ENCODE data around the gene KLLN.
A peak's percentile ranks its signal among the peaks of the same experiment; 100 is the strongest.
"Not testable (repeated sequence)": the region's sequence is repeated elsewhere in the genome, so short reads cannot be mapped to it uniquely, and the experiment has no call there.

Gene KLLN

DNA sequence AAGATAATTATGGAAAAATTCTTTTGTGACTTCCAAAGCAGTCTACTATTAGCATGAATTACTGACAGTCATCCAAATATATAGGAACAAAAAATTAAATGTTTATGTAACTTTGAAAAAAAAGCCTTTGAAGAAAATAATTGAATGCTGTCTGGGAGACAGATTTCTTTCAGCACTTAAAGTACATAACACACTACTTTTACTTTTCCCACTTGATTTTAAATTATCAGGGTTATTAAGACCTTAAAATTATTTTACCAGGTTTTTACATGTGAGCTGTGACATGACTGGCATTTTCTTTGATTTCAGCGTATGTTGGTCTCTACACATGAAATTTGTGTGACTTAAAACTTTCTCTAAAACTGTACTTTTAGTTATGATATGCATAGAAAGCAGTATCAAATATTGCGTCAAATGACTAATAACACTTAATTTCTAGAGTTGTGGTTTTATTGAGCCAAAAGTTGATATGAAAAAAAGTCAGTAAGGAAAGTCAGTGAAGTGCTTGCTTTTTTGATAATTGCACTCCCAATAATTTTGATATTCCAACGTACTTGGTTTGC is 3.2 kb upstream of the KLLN start:
- no peak for DNase-seq (ENCODE audit: low read depth)

- no peak for DNase-seq (ENCODE audit: low read depth)
Measured at GRCh38 chr10:87865241-87865881, 2.0 kb upstream of the KLLN start.

DNA sequence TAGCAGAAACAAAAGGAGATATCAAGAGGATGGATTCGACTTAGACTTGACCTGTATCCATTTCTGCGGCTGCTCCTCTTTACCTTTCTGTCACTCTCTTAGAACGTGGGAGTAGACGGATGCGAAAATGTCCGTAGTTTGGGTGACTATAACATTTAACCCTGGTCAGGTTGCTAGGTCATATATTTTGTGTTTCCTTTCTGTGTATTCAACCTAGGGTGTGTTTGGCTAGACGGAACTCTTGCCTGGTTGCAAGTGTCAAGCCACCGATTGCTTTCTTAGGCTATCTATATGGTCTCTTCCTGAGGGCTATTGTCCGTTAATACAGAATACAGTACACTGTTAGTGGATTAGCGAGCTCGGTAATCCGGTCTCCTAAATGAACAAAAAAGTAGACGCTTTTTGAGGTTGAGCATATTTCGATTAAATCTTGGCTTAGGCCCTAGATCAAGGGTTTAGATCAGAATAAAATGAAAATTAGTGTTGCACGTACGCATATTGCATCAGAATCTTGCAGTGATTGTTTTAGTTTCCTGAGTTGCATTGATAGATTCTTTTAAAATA is 1.2 kb upstream of the KLLN start:
- no peak for DNase-seq (ENCODE audit: low read depth)

- DNase-seq (ENCODE audit: low read depth): peak; percentile 22
Measured at GRCh38 chr10:87863951-87864495, 690 bp upstream of the KLLN start.

DNA sequence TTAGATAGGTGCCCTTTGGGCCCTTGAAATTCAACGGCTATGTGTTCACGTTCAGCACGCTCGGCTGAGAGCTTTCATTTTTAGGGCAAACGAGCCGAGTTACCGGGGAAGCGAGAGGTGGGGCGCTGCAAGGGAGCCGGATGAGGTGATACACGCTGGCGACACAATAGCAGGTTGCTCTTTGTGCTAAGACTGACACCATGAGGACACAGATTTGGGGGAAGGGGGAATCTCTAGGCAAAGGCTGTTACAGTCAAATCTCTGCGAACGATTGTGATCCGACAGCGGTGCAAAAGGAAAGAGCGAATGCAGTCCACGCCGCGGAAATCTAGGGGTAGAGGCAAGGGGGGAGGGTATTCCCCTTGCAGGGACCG is 667 bp downstream of the KLLN start:
- DNase-seq (ENCODE audit: low read depth): no peak

DNA sequence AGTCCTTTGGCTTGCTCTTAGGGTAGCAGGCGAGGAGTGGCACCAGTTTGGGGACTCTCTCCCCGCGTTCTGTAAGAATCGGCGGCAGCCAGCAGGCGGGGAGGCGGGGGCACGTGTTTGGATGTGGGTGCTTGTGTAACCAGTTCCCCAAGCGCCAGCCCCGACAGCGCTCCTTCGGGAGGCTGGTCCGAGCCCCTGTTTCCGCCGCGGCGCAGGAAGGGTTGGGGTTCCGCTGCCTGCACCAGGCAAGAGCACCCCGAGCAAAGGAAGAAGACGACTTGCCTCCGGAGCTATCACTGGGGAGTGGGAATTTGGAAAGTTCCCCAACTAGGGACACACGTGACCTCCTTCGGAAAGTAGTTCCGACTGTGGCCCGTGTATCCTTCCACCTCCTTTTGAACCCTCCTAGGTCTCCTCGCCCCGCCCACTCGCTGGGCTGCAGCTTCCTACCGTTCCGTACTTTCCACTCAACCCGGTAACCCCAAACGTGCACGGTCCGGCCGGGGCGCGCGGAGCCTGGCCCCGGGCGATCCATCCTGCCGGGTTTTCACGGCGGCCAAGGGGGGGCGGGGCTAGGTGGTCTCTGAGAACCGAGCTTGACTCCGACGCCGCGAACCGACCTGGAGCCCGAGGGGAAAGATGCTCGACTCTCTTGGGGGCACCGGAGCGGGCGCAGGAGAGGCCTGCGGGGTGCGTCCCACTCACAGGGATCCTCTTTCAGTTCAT is 1.2 kb downstream of the KLLN start:
- DNase-seq (ENCODE audit: low read depth): peak; percentile 100

- DNase-seq (ENCODE audit: low read depth): peak; percentile 71
Measured at GRCh38 chr10:87861566-87861952, 1.8 kb downstream of the KLLN start.

DNA sequence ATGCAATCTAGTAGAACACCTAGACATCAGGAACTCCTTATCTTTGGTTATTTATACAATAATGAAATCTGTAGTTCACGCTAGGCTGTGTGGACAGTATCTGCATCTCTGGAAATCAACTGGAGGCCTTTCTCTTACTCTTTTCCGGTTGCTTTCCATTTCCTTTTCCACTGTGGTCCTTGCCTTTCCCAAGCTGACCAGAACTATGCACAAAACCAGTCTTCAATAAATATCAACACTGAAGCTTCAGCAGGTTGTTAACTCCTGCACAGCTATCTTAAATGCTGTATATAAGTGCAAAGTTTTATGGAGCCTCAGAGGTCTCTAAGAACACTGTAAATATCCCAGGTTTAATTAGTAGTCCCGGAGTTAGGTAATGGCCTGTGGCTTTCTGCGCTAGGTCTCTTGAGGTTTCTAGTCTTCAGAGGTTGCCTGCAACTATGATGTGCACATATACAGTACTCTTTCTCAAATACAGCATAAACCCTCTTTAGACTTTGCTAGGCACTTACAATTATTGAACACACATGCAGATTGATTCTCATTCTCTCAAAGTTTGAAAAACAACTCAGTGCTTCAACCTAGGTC is 2.4 kb downstream of the KLLN start:
- DNase-seq (ENCODE audit: low read depth): no peak

- DNase-seq (ENCODE audit: low read depth): peak; percentile 70
Measured at GRCh38 chr10:87860156-87860795, 3.1 kb downstream of the KLLN start.

- not testable (repeated sequence) for DNase-seq (ENCODE audit: low read depth)
Measured at GRCh38 chr10:87855665-87856064, 7.7 kb downstream of the KLLN start.

GRCh38 chr10:87855247-87855646 is 8.1 kb downstream of the KLLN start:
- DNase-seq (ENCODE audit: low read depth): not testable (repeated sequence)

DNA sequence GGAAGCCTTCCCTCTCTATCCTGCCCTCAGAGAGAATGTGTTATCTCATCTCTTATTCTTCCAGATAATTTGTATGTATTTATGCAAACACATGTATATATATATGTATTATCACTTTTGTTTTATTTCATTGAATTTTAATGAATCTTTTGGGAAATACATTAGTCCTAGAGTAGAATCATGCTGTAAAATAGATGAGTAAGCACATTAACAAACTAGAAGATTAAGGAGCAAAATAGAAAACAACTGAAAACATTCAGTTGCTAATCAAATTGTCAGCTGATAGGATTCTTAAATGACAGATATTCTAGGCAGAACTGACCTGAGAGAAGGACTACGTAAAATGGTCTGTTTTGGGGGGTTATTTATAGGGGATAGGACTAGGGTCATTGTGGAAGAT is 11.2 kb downstream of the KLLN start:
- no peak for DNase-seq (ENCODE audit: low read depth)

DNA sequence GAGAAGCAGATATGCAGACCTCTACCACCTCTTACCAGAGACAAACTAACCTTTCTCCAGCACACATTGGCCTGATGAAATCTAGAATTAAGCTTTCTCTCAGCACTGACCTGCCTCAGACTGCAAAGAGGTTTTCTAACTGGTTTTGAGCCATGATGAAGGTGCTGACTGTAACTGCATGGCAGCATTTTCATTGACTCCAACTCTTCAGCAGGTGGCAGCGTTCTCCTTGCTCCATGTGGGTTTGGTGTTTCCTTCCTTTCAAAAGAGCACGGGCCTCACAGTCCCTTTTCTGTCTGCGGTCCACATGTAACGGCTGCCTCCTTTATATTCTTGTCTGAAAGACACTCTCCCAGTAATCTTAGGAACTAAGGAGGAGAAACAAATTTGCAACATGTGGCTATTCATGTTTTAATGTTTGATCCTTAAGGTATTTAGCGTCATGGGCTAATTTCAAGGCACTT is 12.6 kb downstream of the KLLN start:
- DNase-seq (ENCODE audit: low read depth): peak; percentile 57

GRCh38 chr10:87849001-87849400 is 14.3 kb downstream of the KLLN start:
- DNase-seq (ENCODE audit: low read depth): no peak

- no peak for DNase-seq (ENCODE audit: low read depth)
Measured at GRCh38 chr10:87847550-87847949, 15.8 kb downstream of the KLLN start.

GRCh38 chr10:87846711-87847110 is 16.6 kb downstream of the KLLN start:
- DNase-seq (ENCODE audit: low read depth): not testable (repeated sequence)

DNA sequence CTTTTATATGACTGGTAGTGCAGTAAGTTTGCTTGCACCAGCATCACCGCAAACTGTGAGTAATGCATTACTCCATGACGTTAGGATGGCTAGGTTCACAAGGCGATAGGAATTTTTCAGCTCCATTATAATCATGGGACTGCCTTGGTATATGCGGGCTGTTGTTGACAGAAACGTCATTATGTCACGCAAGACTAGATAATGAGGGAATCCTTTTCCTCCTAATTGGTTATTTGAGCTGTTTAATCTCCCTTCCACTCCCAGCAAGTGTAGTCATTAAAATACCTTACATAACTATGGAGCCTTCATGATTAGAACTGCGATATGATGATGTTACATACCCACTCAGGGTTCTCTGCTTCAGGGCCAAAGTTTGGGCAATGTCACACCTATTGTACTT is 17.3 kb downstream of the KLLN start:
- DNase-seq (ENCODE audit: low read depth): peak; percentile 42

DNA sequence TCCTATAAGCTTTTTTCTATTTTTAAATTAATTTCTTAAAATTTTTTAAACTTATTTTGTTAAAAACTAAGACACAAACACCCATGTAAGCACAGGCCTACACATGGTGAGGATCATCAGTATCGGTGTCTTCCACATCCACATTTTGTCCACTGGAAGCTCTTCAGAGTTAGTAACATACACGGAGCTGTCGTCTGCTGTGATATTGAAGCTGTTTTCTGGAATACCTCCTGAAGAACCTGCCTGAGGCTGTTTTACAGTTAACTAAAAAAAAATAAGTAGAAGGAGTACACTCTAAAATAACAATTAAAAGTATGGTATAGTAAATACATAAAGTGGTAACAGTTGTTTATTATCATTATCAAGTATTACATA is 17.7 kb downstream of the KLLN start:
- no peak for DNase-seq (ENCODE audit: low read depth)

GRCh38 chr10:87844837-87845623 is 18.3 kb downstream of the KLLN start:
- peak; percentile 17 for DNase-seq (ENCODE audit: low read depth)

GRCh38 chr10:87843714-87844113 is 19.6 kb downstream of the KLLN start:
- DNase-seq (ENCODE audit: low read depth): no peak
